CD4-positive, alpha-beta T cell treated with Interleukin-6 at 100 ng/mL for 8 hours (primary cell): ENCODE measurements around the gene JADE2.

Source experiments
- DNase-seq: peaks from one replicate; pipeline ENCODE4 v3.0.0-alpha.2; 2020; ENCODE audit warnings: mixed read lengths, low spot score

The JADE2 gene

DNA sequence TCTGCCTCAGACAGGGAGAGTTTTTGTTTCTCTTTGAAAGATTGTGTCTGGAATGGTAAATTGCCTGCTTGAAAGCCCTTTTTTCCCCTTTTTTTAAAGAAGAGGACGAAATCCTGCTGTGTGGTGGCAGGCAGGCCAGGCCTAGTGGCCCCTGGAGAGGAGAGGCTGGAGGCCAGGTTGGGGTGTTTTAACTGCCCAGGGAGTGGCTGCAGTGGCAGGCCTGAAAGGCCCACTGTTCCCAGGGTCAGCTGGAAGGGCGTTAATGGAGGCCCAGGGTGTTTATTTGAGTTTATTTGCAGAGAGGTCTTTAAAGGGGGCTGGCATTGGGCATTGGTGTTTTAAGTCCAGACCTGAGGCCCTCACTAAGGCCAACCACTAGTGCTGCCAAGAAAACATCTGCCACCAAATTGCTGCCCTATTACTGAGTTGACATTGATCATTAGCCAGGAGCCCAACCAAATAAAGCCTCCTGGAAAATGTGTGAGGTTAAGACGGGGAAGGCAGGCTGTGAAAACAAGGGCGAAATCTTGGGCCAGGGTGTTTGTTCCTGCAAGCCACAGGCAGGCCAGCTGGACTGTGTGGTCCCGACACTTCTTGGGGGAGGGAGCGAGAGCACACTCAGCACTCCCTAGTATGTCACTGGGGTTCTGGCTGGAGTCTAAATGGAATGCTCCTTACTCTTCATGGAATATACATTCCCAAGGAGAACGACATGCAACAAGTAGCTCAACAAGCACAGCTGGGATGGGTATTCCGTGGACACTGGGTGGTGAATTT, 5.0 kb downstream of the JADE2 start:
- no peak for DNase-seq

DNA sequence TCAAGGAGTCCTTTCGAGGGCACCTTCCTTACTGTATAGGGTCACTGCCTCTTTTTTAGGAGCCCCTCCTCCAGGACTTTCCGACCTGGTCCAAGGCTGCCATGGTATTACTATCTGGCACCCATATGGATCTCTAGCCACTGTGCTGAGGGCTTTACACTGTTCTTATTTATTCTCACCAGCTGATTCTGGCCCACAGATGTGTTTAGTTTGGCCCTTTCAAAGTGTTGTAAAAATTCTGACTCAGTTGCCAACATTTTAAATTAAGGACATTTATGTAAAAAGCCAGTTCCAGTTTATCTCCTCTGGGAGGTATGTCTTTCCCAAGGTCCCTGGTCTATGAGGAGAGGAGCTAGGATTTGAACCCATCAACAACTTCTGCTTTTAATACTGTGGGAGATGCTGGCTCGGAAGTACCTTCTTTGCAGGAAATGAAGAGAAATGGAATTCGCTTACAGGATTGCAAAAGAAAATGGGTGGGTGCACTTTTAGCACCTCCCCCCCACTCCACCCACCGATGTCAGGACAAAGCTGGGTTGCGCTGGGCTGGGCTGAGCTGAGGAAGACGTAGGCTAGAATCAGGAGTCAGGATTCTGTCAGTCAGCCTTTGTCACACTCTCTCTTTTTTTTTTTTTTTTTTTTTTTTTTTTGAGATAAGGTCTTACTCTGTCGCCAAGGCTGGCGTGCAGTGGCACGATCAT, 7.8 kb downstream of the JADE2 start:
- DNase-seq, result no peak

DNA sequence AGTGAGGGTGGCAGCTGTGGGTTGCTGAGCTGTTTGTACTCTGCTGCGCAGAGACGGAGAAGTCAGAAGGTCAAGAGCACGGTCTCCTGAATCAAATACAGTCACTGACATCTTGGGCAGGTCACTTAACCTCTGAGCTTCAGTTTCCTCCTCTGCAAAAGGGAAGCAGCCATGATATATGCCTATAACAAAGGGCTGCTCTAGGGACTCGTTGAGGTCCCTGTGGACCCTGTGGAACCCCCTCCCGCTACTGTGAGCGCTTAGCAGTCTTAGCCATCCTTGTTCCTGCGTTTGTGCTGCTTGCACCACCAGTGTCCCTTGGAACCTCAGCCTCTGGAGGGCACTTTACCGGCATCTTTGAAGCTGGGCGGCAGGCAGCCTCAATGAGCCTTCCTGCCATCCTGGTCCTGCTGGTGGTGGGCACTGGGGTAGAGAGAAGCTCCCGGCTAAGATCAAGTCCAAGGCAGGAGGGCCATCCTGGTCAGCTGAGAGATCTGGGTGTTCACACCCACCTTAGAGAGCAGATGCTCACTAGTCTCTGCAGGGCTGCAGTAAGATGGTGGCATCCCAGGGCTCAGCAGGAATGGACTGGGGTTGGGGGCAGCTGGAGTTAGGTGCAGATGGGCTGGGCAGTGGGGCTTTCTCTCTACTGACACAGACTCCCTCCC, 8.7 kb downstream of the JADE2 start:
- no peak for DNase-seq

DNA sequence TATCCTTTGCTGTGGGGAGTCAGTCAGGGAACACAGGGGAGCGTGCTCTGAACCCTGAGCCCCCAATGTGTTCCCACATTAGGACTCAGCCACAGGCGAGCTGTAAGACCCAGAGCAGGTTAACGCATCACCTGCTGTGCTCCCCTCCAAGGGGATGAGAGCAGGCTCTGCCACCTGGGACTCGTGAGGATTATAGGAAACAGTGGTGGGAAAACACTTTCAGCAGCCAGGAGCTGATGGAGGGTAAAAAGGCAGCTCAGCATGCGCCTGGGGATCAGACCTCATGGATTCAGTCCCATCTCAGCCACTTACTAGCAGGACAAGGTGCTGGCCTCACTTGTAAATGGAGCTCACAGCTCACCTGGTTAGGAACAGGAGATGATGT, 9.2 kb downstream of the JADE2 start:
- DNase-seq, result no peak

DNA sequence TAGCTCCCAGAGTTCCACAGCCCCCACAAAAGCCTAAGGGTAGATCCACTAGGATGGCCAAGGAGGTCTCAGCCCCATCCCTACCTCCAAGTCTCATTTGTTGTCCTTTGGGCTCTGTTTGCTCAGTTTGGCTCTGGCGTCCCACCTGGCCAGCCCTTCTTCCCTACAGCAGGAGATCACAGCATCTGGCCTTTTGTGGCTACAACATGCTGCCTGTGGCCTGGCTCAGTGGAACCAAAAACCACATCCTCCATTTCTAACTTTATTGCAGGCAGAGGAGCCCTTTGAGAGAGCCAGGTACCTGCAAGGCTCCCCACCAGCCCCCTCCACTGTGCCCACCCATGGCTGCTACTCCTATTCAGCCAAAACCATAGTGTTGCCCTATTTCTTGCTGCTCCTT, 11.4 kb downstream of the JADE2 start:
- no peak for DNase-seq

DNA sequence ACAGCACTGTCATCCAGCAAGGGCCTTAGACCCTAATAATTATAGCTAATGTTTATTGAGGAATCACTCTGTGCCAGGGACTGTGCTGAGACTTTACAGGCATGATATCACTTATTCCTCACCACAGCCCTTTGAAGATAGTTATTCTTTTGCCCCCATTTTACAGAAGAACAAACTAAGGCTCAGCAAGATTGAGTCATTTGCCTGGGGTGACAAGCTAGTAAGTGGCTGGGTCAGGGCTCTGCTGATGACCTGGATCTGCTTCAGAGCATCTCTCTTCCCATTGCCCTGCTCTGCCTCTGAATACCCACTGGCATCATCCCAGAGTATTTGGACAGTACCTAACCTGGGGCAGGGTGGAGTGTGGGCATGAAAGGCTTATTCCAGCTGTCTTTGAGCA, 11.8 kb downstream of the JADE2 start:
- DNase-seq, result no peak

DNA sequence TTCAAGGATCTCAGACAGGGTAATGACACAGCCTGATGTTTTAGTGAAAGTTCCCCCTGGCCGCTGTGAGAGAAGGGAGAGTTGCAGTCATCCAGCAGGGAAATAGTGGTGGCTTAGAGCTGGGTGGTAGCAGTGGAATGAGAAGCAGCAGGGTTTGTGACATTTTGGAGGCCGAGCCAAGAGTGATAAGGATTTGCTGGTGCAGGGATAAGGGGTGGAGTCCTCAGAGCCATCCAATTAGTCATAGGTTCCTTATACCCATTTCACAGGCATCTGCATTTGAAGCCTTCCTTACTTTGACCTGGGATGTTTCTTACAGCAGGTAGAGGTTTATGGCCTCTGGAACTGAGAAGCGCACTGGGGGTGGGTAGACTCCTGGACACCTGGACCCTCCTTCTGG, 12.8 kb downstream of the JADE2 start:
- no peak for DNase-seq

DNA sequence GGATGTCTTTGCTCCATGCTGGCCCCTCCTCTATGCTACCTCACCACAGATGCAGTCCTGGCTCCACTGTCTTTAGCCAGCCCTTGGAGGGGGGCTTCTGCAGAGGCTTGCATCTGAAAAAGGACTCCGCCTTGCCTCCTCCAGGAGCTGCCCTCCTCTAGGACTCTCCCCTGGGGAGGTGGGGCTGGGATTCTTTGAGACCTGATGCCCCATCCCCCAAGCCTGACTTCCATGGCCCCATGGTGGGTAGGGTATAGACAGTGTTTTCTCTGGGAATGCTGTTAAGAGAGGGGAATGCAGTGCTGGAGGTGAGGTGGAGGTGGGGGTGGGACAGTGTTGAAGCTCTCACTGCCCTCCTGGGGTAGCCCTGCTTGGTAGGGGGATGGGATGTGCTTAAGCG, 14.3 kb downstream of the JADE2 start:
- DNase-seq, result no peak

DNA sequence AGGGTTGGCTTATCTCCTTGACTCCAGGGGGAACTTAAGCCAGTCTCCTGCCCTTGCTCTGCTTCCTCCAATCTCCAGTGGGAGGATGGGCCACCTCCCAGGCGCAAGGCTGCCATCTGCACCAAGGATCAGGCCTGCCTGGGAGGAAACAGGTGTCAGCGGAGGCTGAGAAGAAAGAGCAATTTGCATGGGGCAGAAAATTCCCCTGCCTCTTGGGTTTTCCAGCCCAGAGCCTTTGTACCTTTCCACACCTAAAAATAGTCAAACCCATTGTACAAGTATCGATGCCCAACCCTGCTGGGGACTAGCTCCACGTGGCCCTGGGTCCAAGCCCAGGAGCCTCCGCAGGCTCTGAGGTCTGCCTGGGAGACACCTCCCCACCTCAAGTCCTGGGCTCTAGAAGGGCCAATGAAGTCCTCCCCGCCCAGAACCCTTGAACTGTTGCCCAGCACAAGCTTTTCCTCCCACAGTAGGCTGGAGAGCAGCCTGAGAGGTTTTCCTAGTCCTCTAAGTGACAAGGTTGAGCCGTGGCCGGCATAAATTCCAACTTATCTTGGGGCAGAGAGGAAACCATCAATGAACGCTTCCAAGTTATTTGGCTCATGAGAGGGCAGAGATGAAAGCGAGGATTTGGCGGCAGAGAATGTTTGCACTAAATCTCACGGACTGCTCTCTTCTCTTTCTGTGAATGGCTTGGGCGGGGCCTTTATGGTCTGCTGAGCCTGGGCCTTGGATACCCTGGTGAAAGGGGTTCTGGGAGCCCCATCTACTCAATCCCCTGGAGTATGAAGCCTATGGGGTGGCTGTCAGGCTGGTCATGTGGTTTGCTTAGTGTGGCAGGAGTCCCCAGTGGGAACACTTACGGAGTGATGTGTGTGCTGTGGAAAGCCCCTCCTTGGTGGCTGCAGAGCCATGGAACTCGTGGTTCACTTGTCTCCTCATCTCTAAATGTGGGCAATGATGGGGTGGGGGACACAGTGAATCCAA, 15.6 kb downstream of the JADE2 start:
- DNase-seq, result no peak

DNA sequence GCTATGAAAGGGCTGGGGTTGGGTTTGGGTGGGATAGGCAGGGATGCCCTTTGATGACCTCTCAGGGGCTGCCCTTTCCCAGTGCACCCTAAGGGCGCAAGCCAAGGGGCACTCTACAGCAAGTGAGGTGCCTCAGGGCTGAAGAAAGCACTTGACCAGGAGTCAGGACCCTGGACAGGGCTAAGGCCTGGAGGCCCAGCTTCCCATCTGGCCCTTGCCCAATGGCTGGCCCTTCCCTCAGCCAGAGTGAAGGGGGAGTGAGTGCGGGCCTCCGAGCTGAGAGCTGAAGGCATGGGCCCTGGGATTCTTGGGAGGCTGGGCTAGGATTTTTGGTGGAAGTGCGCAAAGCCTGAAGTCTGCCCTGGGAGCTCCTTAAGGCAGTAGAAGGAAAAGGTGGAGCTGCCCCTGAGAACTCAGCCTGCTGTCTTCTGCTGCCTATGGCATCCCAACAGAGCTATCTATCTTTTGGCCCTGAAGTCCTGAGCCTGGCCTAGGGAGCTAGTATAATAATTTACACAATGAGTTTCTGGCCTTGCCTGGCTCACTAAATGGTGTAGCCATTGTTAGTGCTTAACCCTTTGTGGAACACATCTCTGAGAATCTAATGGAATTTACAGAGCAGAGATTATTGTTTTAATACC, 16.4 kb downstream of the JADE2 start:
- DNase-seq, result no peak

DNA sequence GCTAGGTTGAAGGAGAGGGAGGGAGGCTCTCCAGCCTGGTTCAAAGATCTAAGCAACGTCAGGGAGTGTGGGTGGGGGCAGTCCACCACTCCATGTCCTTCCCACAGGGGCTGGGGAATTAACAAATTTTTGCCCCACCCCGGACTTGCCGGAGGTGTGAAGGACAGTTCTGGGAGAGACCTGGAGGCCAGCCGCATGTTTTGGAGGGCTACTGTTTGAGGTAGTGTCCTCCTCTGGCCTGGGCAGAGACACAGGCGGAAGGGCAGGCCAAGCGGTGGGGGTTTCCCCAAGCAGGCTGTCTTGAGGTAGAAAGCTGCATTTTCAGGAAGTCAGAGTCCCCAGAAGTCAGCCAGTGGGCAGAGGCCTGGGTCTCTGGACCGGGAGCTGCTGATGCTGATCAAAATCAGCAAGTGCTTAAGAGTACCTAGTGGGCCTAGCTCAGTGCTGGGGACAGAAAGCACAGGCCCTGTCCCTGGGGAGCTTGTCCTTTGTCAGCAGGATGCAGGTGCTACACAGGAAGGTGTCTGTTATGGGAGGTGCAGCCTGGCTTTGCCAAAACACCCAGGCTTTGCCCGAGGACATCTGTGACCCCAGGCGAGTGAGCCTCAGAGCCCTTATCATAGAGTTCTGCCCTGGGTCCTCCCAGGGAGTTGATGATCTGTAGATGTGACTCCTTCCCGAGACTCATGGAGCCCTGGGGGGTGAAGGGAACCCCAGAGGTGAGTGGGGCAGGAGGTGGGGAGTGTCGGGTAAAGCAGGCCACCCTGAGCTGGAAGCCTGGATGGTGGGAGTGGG, 18.5 kb downstream of the JADE2 start:
- peak; percentile 18 for DNase-seq

DNA sequence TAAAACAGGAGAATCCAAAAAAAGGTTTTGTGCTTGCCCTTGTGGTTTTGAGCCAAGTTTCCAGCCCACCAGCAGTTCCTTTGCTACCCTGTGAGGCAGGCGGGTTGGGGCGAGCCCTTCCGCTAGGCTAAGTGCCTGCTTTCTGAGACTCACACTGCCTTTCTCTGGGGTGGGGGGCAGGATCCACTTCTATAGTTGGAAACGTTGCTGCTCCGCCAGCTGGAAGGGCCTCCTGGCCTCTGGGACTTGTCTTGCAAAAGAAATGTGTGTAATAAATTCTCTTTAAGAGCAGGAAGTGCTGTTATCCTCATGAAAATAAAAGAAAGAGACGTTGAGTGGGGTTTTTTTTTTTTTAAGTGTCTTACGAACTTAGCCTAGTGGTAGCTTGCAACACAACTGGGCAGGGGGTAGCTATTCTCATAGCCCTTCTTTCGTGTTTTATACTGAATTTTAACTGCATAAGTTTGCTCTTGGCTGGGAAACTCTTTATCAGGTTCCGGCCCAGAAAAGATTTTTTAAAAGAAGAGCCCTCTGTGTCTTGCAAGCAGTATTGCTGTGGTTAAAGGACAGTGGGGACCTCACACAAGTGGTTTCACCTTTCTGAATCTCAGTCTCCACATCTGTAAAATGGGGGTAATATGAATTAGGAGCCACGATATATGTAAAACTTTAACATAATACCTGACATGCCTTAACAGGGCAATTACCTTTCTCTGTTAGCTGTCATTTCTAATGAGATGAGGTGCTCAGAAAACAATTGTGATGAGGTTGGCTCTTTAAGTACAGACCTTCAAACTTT, 19.8 kb downstream of the JADE2 start:
- no peak for DNase-seq

DNA sequence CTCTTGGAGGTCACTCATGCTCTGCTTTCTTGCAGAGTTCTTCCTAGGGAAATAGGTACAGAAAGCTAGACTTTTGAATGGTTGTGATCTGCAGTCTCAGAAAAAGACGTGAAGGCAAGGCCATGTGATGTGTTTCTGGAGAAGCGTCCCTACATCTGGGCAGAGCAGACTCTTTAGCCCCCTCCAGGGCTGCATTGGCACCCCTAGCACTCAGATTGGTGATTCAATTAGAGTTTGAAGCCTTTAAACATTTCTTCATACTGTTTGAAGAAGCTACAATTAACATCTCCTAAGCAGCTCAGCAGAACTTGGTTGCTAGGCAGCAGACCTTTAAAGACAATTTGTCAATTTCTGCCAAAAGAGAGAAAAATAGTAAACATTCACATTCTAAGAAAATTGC, 21.6 kb downstream of the JADE2 start:
- no peak for DNase-seq

DNA sequence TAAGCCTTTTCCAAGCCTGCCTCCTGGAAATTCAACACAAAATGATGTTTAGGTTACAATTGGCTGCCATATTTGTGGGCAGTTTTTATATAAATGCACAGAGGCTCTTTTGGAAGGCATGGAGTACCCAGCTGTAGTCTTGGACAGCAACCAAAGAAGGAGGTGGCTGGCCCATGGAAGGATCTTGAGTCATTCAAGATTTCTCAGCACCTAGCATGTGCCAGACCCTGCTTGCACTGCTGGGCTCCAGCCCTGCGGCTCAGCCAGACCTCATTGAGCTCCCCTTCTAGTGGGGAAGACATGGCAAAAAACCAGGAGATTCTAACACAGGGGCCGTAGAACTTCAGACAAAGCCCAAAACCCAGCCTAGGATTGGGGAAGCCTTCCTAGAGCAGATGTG, 22.1 kb downstream of the JADE2 start:
- DNase-seq, result no peak

DNA sequence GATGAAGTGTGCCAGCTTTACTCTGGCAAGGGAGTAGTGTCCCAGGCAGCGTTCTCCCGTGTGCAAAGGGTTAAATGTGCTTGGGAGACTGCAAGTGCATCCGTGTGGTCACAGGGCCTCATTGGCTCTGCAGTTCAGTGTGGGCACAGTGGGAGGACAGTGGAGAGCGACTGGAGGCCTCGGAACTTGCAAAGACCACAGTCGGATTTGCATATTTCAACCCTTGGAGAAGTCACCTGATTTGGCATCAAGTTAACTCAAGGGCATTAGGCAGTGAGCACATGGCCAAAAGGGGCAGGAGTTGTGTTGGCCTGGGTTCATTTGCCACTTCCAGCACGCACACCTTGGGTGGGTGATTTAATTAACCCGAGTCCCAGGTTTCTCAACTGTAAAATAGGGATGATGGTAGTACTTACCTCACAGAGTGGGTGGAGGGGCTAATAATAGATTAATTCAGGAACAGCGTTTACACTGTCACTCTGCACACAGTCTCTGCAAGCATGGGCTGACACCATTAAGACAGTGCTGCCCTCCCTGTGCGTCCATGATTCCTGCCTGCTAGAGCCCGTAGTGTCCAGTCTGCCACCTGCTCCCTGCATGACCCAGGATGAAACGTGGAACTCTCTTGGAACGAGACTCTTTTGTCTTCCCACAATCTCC, 22.7 kb downstream of the JADE2 start:
- DNase-seq, result no peak

DNA sequence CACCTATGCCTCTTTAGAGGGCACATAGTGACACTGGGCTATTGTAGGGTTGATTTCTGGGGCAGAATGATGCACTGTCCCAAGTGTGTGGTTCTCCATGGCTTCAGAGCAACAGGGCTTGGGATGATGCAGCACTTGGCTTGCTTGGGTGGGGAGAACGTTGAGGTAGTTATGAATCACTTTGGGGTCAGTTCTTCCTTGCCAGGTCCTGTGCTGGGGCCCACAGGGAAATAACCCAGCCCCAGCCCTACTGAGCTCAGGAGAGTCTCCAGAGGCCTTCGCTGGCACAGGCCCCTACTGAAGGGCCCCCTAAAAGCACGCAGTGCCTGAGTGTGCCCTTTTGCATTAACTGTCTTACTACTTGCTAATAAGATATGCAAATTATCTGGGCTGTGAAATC, 24.2 kb downstream of the JADE2 start:
- no peak for DNase-seq

DNA sequence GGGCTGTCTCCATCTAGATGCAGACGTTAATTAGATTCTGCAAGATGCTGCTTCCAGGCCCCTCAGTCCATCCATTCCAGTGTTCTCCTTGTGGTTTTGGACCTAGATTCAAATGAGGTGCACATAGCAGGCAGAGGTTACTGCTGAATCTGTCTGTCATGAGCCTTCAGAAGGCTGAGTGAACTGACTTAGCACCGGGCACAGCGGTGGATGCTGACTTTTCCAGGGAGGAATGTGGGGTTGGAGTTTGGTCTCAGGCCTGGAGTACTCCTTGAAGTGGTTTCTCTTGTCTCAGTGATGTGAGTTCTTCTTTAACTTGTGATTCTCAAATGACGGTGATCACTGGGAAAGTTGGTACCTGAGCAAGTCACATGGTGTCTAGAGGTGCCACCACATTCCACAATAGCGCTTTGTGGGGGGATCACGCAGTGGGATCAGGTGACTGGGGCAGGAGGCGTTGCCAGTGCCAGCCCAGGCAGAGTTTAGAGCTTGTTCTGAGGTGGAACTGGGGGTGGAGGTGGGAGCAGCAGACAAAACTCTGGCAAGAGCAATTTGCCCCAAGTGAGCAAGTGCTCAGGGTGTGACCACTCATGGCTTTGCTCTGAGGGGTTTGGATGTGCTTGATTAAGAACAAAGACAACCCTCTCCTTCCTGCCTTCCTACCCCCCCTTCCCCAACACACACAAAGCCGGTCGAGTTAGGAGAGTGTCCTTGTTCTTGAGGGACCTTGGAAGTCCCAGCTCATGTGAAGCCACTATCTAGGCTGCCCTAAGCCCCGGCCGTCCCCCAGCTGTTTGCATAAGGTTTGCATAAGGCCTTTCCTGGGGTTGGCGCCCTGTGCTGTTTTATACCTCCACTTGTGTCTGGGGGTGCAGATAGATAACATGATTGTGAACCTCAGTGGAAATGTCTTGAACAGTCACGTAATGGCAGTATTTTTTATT, 25.1 kb downstream of the JADE2 start:
- no peak for DNase-seq

DNA sequence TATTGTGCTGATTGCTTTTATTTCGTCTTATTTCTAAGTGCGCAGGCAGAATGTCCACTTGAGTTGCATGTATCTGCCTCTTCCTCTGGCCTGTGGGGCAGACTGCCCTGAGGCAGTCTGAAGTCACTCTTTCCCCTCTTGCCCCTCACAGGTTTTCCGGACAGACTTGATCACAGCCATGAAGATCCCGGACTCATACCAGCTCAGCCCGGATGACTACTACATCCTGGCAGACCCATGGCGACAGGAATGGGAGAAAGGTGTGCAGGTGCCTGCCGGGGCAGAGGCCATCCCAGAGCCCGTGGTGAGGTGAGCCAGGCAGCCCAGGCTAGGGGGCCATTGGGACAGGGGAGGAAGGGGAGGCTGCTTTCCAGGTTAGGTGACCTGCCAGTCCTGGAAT, 26.4 kb downstream of the JADE2 start:
- DNase-seq, result no peak
